Measurements from ENCODE around the gene SPTBN1.

Gene SPTBN1

DNA sequence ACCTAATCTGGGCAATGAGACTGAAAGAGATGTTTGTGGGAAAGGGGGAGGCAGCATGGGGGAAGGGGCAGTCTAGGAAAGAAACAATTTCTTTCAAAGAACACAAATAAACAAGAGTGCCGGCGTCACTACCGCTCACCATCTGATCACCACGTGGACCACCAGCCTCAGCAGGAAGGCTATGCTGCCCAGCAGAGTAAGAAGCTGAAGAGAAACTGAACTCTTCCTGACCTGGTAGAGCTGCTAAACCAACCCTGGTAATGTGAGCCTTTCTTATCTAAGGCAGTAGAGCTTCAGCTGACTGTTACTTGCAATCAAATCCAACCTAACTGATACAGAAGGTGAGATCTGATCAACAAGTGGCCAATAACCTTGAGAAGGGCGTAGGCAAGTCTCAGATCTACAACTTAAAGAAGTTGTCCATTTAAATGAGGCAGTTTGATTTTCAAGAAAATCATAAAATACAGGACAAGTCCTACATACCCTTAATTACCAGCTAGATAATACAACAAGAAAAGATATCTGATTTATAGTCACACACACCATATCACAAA is 44.2 kb upstream of the SPTBN1 start:
- Histone ChIP-seq H2AFZ (ENCODE audit: low read depth, low read length) (no peak overlapping the region), H3K4me3 (ENCODE audit: low read length) (no peak overlapping the region), H4K20me1 (ENCODE audit: insufficient read depth, low read length) (no peaks in the 10 kb centered on the region), H3K4me2 (ENCODE audit: low read length) (no peak overlapping the region), H3K4me1 (ENCODE audit: low read length) (no peaks in the 10 kb centered on the region), H3K9ac (ENCODE audit: low read length) (no peak overlapping the region), H3K27ac (ENCODE audit: low read length) (no peak overlapping the region), H3K79me2 (ENCODE audit: low read length) (no peaks in the 10 kb centered on the region), H3K36me3 (replicated peaks; ENCODE audit: low read depth, low read length) (no peaks in the 10 kb centered on the region), H3K27me3 (ENCODE audit: low read depth, low read length) (peaks cover 6% of the 10 kb centered on the region; the same call in 1 of the 2 replicates), H3K9me3 (ENCODE audit: insufficient read depth, low read length) (no peaks in the 10 kb centered on the region)
- TF ChIP-seq, protein P1, sequence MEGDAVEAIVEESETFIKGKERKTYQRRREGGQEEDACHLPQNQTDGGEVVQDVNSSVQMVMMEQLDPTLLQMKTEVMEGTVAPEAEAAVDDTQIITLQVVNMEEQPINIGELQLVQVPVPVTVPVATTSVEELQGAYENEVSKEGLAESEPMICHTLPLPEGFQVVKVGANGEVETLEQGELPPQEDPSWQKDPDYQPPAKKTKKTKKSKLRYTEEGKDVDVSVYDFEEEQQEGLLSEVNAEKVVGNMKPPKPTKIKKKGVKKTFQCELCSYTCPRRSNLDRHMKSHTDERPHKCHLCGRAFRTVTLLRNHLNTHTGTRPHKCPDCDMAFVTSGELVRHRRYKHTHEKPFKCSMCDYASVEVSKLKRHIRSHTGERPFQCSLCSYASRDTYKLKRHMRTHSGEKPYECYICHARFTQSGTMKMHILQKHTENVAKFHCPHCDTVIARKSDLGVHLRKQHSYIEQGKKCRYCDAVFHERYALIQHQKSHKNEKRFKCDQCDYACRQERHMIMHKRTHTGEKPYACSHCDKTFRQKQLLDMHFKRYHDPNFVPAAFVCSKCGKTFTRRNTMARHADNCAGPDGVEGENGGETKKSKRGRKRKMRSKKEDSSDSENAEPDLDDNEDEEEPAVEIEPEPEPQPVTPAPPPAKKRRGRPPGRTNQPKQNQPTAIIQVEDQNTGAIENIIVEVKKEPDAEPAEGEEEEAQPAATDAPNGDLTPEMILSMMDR (IDR thresholded peaks at IDR 0.05; ENCODE audit: low read depth, low read length): no peak

DNA sequence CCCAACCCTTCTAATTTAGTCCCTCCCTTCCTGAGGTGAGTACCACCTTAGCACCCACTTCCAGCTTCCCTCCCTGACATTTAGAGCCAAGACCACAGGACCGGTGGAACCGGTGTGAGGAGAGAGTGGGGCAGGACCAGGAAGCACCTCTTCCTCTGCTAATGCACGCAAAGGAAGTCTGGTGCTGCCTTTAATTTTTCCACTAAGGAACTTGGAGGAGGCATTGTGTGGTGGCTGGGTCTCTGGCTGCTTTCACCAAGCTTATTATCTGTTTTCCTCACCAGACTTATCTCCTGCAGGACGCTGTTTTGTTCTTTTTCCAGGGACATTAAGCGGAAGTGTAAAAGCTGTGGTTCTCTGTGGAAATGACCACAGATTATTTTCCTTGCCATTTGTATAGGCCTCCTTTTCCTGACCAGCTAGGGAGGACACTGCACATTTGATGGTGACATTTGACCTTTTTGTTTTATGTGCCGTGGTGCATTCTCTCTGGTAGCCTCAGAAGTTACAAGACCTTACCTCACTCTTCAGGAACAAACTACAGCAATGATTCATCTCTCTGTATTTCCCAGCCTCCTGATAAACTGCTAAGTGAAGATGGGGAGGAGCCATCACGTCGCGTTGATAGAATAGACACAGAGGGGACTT is 39.8 kb upstream of the SPTBN1 start:
- Histone ChIP-seq H3K36me3 (replicated peaks; ENCODE audit: low read depth, low read length) (no peaks in the 10 kb centered on the region), H3K4me3 (ENCODE audit: low read length) (no peak overlapping the region), H4K20me1 (ENCODE audit: insufficient read depth, low read length) (no peaks in the 10 kb centered on the region), H3K27me3 (ENCODE audit: low read depth, low read length) (no peaks in the 10 kb centered on the region), H3K9ac (ENCODE audit: low read length) (no peak overlapping the region), H3K27ac (ENCODE audit: low read length) (no peak overlapping the region), H3K4me2 (ENCODE audit: low read length) (no peak overlapping the region), H2AFZ (ENCODE audit: low read depth, low read length) (no peak overlapping the region), H3K79me2 (ENCODE audit: low read length) (no peaks in the 10 kb centered on the region), H3K9me3 (ENCODE audit: insufficient read depth, low read length) (no peaks in the 10 kb centered on the region), H3K4me1 (ENCODE audit: low read length) (peaks cover 11% of the 10 kb centered on the region)
- no peak for TF ChIP-seq EZH2phosphoT487 (IDR thresholded peaks at IDR 0.05; ENCODE audit: low read depth)
- TF ChIP-seq, protein P1 (IDR thresholded peaks at IDR 0.05; ENCODE audit: low read depth, low read length): no peak

DNA sequence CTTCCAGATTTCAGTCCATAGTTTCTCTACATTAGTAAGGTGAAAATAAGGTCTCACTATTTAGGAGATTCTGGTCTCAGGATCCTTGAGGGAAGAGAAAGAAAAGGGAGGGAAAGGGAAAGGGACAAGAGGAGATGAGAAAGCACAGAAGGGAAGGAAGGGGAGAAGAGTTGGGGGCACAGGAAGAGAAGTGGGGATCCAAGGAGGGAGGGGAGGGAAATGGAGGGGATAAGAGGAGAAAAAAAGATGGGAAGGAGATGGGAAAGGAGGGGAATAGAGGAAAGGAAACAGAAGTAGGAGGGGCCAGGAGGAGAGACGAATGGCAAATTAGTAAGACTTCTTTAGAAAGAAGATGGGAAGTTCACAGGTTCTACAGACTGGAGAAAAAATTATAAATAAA is 39.2 kb upstream of the SPTBN1 start:
- H3K4me2 ChIP-seq (ENCODE audit: low read length): no peak overlapping the region
- no peaks in the 10 kb centered on the region for H3K9me3 ChIP-seq (ENCODE audit: insufficient read depth, low read length)
- TF ChIP-seq, protein P1 (IDR thresholded peaks at IDR 0.05; ENCODE audit: low read depth, low read length): no peak
- no peak for TF ChIP-seq EZH2phosphoT487 (IDR thresholded peaks at IDR 0.05; ENCODE audit: low read depth)
- no peaks in the 10 kb centered on the region for H3K27me3 ChIP-seq (ENCODE audit: low read depth, low read length)
- H3K79me2 ChIP-seq (ENCODE audit: low read length): no peaks in the 10 kb centered on the region
- no peak overlapping the region for H3K27ac ChIP-seq (ENCODE audit: low read length)
- H3K36me3 ChIP-seq (replicated peaks; ENCODE audit: low read depth, low read length): no peaks in the 10 kb centered on the region
- no peaks in the 10 kb centered on the region for H4K20me1 ChIP-seq (ENCODE audit: insufficient read depth, low read length)
- no peak overlapping the region for H2AFZ ChIP-seq (ENCODE audit: low read depth, low read length)
- no peak overlapping the region for H3K4me3 ChIP-seq (ENCODE audit: low read length)
- H3K4me1 ChIP-seq (ENCODE audit: low read length): peaks cover 11% of the 10 kb centered on the region
- H3K9ac ChIP-seq (ENCODE audit: low read length): no peak overlapping the region

DNA sequence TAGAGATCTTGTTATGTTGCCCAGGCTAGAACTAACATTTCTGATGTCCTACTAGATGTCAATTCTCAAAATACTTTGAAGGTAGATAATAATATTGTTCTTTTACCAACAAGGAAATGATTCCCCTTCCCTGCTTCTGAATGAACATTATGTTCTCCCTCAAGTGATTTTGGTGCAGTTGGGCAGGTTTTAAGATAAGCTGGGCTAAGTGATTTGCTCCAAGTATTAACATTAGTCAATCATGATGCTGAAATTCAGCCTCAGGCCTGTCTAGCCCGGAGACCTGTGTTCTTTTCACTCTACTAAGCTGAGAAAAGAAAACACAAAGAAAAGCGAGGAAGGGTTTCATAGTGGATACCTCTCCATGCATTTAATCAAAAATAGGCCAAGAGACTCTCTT is 38.5 kb upstream of the SPTBN1 start:
- no peaks in the 10 kb centered on the region for H3K79me2 ChIP-seq (ENCODE audit: low read length)
- no peak overlapping the region for H3K4me3 ChIP-seq (ENCODE audit: low read length)
- no peak overlapping the region for H3K27ac ChIP-seq (ENCODE audit: low read length)
- H3K9me3 ChIP-seq (ENCODE audit: insufficient read depth, low read length): no peaks in the 10 kb centered on the region
- H3K36me3 ChIP-seq (replicated peaks; ENCODE audit: low read depth, low read length): no peaks in the 10 kb centered on the region
- no peak overlapping the region for H3K4me2 ChIP-seq (ENCODE audit: low read length)
- TF ChIP-seq, protein P1 (IDR thresholded peaks at IDR 0.05; ENCODE audit: low read depth, low read length): no peak
- no peak for TF ChIP-seq EZH2phosphoT487 (IDR thresholded peaks at IDR 0.05; ENCODE audit: low read depth)
- H3K9ac ChIP-seq (ENCODE audit: low read length): no peak overlapping the region
- no peak overlapping the region for H2AFZ ChIP-seq (ENCODE audit: low read depth, low read length)
- no peaks in the 10 kb centered on the region for H4K20me1 ChIP-seq (ENCODE audit: insufficient read depth, low read length)
- peaks cover 11% of the 10 kb centered on the region for H3K4me1 ChIP-seq (ENCODE audit: low read length)
- no peaks in the 10 kb centered on the region for H3K27me3 ChIP-seq (ENCODE audit: low read depth, low read length)
